Adrenal gland (tissue), 12 donors: Measurements from ENCODE around the gene NFKBIE. TPM values are rescaled to one million over a fixed set of nuclear protein-coding genes. Genes with fewer than 3 reads are reported as not detected.

Source experiments
- DNase-seq, 7 donors: peaks; one replicate each; pipeline ENCODE4 v3.0.0-alpha.2; 2019 to 2020
- H3K27ac ChIP-seq, 5 donors: fragments of 200-600 bp; sonication (generic) in 4 of 5; 1 replicate in 3 of 5; 2 replicates in 2 of 5; pipeline versions ENCODE4 v1.5.1 to v1.8.0; 2016 to 2020; ENCODE audit warnings: mild to moderate bottlenecking in 1 of 5
- H3K27me3 ChIP-seq: fragments of 200-600 bp; 2 replicates; pipeline ENCODE4 v1.8.0; 2021
- H3K36me3 ChIP-seq, 2 donors: fragments of 200-600 bp; replicated peaks in 1 of 2; 1 replicate in 1 of 2; 2 replicates in 1 of 2; pipeline versions ENCODE4 v1.5.1 to v1.8.0; 2018 to 2022
- H3K4me1 ChIP-seq, 2 donors: fragments of 200-600 bp; replicated peaks in 1 of 2; 1 replicate in 1 of 2; 2 replicates in 1 of 2; pipeline versions ENCODE4 v1.5.1 to v1.8.0; 2018 to 2021
- H3K4me3 ChIP-seq, 4 donors: fragments of 200-600 bp; sonication (generic) in 3 of 4; one replicate each; pipeline ENCODE4 v1.5.1; 2016 to 2018
- H3K9me3 ChIP-seq, 3 donors: fragments of 200-600 bp; sonication (generic) in 1 of 3; replicated peaks in 1 of 3; 1 replicate in 2 of 3; 2 replicates in 1 of 3; pipeline versions ENCODE4 v1.5.1 to v1.8.0; 2016 to 2021
- CTCF ChIP-seq, 6 experiments: fragments of 450-650 bp in 4 of 6; fragments of 200-600 bp in 2 of 6; sonication (generic) in 1 of 6; IDR thresholded peaks; 1 replicate in 5 of 6; 2 replicates in 1 of 6; pipeline versions ENCODE4 v1.5.1 to v1.8.0; 2016 to 2021; ENCODE audit warnings: antibody characterized with exemption in 6 of 6, mild to moderate bottlenecking in 2 of 6, moderate library complexity in 1 of 6
- POLR2A ChIP-seq, 2 donors: fragments of 450-650 bp; IDR thresholded peaks; one replicate each; pipeline ENCODE4 v1.6.1; 2017; ENCODE audit warnings: antibody characterized with exemption in 2 of 2, mild to moderate bottlenecking in 2 of 2, moderate library complexity in 1 of 2
- WGBS, 4 donors: extraction: QIAGEN DNeasy Blood & Tissue Kit in 2 of 4; methylation state at CpG; one replicate each; pipeline versions ENCODE4 v1.1.5 to v1.1.7; 2013 to 2017; 5-methylcytosine and 5-hydroxymethylcytosine counted together
- intact Hi-C, 2 donors: fragments of 100-400 bp; cut with DNase I; formaldehyde crosslinking; loops; one replicate each; pipeline versions ENCODE4 v1.14.1 to v1.15.0; 2022 to 2023
- polyA plus RNA-seq, 3 donors: library from polyadenylated mRNA; stranded (reverse); fragments of 200-250 nt in 2 of 3; fragments of 350-450 nt in 1 of 3; fragmentation: Illumina TruSeq in 1 of 3; extraction: RNeasy Lipid Tissue Mini Kit (QIAGEN cat#74804) in 1 of 3; gene quantifications; one replicate each; pipeline ENCODE4 v1.2.3, GENCODE V29; 2013 to 2014
- total RNA-seq, 9 donors: library from RNA; depleted of rRNA in 4 of 9; stranded (reverse); fragments of >200 nt in 4 of 9; fragments of 120-200 nt in 1 of 9; fragmentation: NEBNext Ultra II Directional in 1 of 9; extraction: Animal tissue kit (Norgen Biotek cat#: 25700) in 1 of 9; gene quantifications; one replicate each; pipeline versions ENCODE4 v1.1.0 to v1.2.4, GENCODE V29; 2013 to 2023
- donor health status: healthy with polysubstance abuse.
- donor health status: Bipolar disorder and iron deficiency.
- donor health status: DM: yes; HTN: yes; CAD: no.
- donor health status: DM: no; HTN: no; CAD: no.
- donor health status: DM: no; HTN: no; CAD: no.
- donor health status: DM: yes; HTN: yes; CAD: no.

Gene NFKBIE
- total and polyA plus RNA-seq, 12 donors = 4.8 to 31.2 (median 10.4) TPM

GRCh38 chr6:44250067-44250717 is 15.2 kb downstream of the NFKBIE start:
- TF ChIP-seq POLR2A (IDR thresholded peaks at IDR 0.05) (no peak), CTCF (IDR thresholded peaks at IDR 0.05) (no peak)
- intact Hi-C loops = no loop called here
- Histone ChIP-seq H3K9me3 (no peaks in the 10 kb centered on the region), H3K36me3 (peaks cover 0 to 73% of the 10 kb centered on the region in 2 donors), H3K27ac (peak overlapping the region in 2 of 5 donors; percentile 27 to 100), H3K27me3 (no peaks in the 10 kb centered on the region), H3K4me1 (peaks cover 19 to 44% of the 10 kb centered on the region in 2 donors), H3K4me3 (no peak overlapping the region)
- 60 to 66% (median 62%) methylated on average over 6 of the region's 6 CpGs for WGBS, 4 donors
- DNase-seq = no peak

- TF ChIP-seq CTCF (IDR thresholded peaks at IDR 0.05) (no peak), POLR2A (IDR thresholded peaks at IDR 0.05) (no peak)
- H3K36me3 ChIP-seq = peaks cover 0 to 63% of the 10 kb centered on the region in 2 donors
- peak in 2 of 7 donors; percentile 38 to 46 for DNase-seq
- peak overlapping the region in 2 of 5 donors; percentile 24 to 100 for H3K27ac ChIP-seq
- peaks cover 19 to 44% of the 10 kb centered on the region in 2 donors for H3K4me1 ChIP-seq
- intact Hi-C loops = no loop called here
- WGBS, 4 donors = 45 to 51% (median 47%) methylated on average over 9 of the region's 9 CpGs
- H3K9me3 ChIP-seq = no peaks in the 10 kb centered on the region
- H3K4me3 ChIP-seq = peak overlapping the region in 1 of 4 donors; percentile 93
- H3K27me3 ChIP-seq = no peaks in the 10 kb centered on the region
Measured at GRCh38 chr6:44249082-44249748, 16.1 kb downstream of the NFKBIE start.

- H3K4me1 ChIP-seq = peaks cover 19 to 38% of the 10 kb centered on the region in 2 donors
- DNase-seq = no peak
- WGBS, 4 donors = 7 to 26% (median 17%) methylated on average over 1 of the region's 1 CpG
Measured at GRCh38 chr6:44248579-44248978, 16.8 kb downstream of the NFKBIE start.

More at GRCh38 chr6:44248579-44248978, 16.8 kb downstream of the NFKBIE start:
- H3K9me3 ChIP-seq = no peaks in the 10 kb centered on the region
- peak overlapping the region in 2 of 4 donors; percentile 93 to 99 for H3K4me3 ChIP-seq
- peaks cover 0 to 57% of the 10 kb centered on the region in 2 donors for H3K36me3 ChIP-seq
- intact Hi-C loops = no loop called here
- no peak for TF ChIP-seq CTCF (IDR thresholded peaks at IDR 0.05)
- no peak for TF ChIP-seq POLR2A (IDR thresholded peaks at IDR 0.05)
- no peaks in the 10 kb centered on the region for H3K27me3 ChIP-seq
- peak overlapping the region in 4 of 5 donors; percentile 95 to 100 (median 98) for H3K27ac ChIP-seq
